A549 (cell line): Measurements from ENCODE around the gene GOLGA2.

Experiments used
- CTCF ChIP-seq: fragments of >200 bp; sonication (Bioruptor Twin); formaldehyde crosslinking; IDR thresholded peaks from 3 replicates; pipeline ENCODE4 v1.5.1; 2016
- ELK1 ChIP-seq: fragments of 150-350 bp; IDR thresholded peaks from 2 replicates; pipeline ENCODE4 v1.6.1; 2014; ENCODE audit warnings: low read depth, mild to moderate bottlenecking, low read length
- HES2 ChIP-seq: fragments of >200 bp; sonication (Bioruptor Twin); formaldehyde crosslinking; IDR thresholded peaks from 2 replicates; pipeline ENCODE4 v1.6.1; 2016
- JUNB ChIP-seq: fragments of >200 bp; sonication (Bioruptor Twin); formaldehyde crosslinking; IDR thresholded peaks from 2 replicates; pipeline ENCODE4 v1.6.1; 2016
- POLR2A ChIP-seq: IDR thresholded peaks from 2 replicates; pipeline ENCODE4 v1.6.1; 2012; ENCODE audit warnings: mild to moderate bottlenecking, low read length

GRCh38 chr9:128226412-128226801 lies 49.4 kb downstream of the GOLGA2 start:
- TF ChIP-seq POLR2A (no peak), ELK1 (no peak), JUNB (no peak), CTCF (no peak), HES2 (no peak)
